HG03135 (cell line): ENCODE data around the gene HOXB3.

Experiments used
- ATAC-seq: cut with Tn5 transposase; IDR thresholded peaks from one replicate; pipeline ENCODE4 v1.9.1; 2021; ENCODE audit warnings: mild to moderate bottlenecking, moderate library complexity; ENCODE audit not compliant: unreplicated experiment

HOXB3 gene

GRCh38 chr17:48559840-48560817 lies 29.9 kb downstream of the HOXB3 start:
- no peak for ATAC-seq

GRCh38 chr17:48559122-48559839 lies 30.8 kb downstream of the HOXB3 start:
- no peak for ATAC-seq

- ATAC-seq = no peak
Measured at GRCh38 chr17:48558831-48559121, 31.3 kb downstream of the HOXB3 start.

- ATAC-seq = no peak
Measured at GRCh38 chr17:48558057-48558830, 31.8 kb downstream of the HOXB3 start.

- no peak for ATAC-seq
Measured at GRCh38 chr17:48556576-48557401, 33.3 kb downstream of the HOXB3 start.

GRCh38 chr17:48556229-48556575 lies 33.8 kb downstream of the HOXB3 start:
- no peak for ATAC-seq

- ATAC-seq = no peak
Measured at GRCh38 chr17:48555258-48556228, 34.5 kb downstream of the HOXB3 start.

GRCh38 chr17:48554412-48555257 lies 35.4 kb downstream of the HOXB3 start:
- no peak for ATAC-seq

- ATAC-seq = no peak
Measured at GRCh38 chr17:48553826-48554225, 36.2 kb downstream of the HOXB3 start.

- no peak for ATAC-seq
Measured at GRCh38 chr17:48553190-48553547, 36.9 kb downstream of the HOXB3 start.

GRCh38 chr17:48552466-48553189 lies 37.4 kb downstream of the HOXB3 start:
- no peak for ATAC-seq

- no peak for ATAC-seq
Measured at GRCh38 chr17:48551596-48552465, 38.2 kb downstream of the HOXB3 start.

GRCh38 chr17:48551214-48551555 lies 38.9 kb downstream of the HOXB3 start:
- ATAC-seq = no peak

- ATAC-seq = no peak
Measured at GRCh38 chr17:48550502-48551213, 39.4 kb downstream of the HOXB3 start.

- no peak for ATAC-seq
Measured at GRCh38 chr17:48549914-48550501, 40.0 kb downstream of the HOXB3 start.

- ATAC-seq = no peak
Measured at GRCh38 chr17:48549281-48549630, 40.8 kb downstream of the HOXB3 start.
